GM18858 (cell line): ENCODE results near the gene SENP6.
"Not testable (repeated sequence)": the region's sequence is repeated elsewhere in the genome, so short reads cannot be mapped to it uniquely, and the experiment has no call there.

ENCODE experiments used
- ATAC-seq: cut with Tn5 transposase; IDR thresholded peaks from one replicate; pipeline ENCODE4 v1.9.1; 2021; ENCODE audit not compliant: unreplicated experiment

SENP6 gene, protein sequence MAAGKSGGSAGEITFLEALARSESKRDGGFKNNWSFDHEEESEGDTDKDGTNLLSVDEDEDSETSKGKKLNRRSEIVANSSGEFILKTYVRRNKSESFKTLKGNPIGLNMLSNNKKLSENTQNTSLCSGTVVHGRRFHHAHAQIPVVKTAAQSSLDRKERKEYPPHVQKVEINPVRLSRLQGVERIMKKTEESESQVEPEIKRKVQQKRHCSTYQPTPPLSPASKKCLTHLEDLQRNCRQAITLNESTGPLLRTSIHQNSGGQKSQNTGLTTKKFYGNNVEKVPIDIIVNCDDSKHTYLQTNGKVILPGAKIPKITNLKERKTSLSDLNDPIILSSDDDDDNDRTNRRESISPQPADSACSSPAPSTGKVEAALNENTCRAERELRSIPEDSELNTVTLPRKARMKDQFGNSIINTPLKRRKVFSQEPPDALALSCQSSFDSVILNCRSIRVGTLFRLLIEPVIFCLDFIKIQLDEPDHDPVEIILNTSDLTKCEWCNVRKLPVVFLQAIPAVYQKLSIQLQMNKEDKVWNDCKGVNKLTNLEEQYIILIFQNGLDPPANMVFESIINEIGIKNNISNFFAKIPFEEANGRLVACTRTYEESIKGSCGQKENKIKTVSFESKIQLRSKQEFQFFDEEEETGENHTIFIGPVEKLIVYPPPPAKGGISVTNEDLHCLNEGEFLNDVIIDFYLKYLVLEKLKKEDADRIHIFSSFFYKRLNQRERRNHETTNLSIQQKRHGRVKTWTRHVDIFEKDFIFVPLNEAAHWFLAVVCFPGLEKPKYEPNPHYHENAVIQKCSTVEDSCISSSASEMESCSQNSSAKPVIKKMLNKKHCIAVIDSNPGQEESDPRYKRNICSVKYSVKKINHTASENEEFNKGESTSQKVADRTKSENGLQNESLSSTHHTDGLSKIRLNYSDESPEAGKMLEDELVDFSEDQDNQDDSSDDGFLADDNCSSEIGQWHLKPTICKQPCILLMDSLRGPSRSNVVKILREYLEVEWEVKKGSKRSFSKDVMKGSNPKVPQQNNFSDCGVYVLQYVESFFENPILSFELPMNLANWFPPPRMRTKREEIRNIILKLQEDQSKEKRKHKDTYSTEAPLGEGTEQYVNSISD

GRCh38 chr6:75601304-75602245 is at the start of gene SENP6:
Gene SENP6, plus strand, starts transcription at chr6:75601880. Its CDS starts 645 bp downstream, at chr6:75602525.
- ATAC-seq, result peak; percentile 64

- ATAC-seq, result no peak
Measured at GRCh38 chr6:75556240-75556639, 45.4 kb upstream of the SENP6 start.

DNA sequence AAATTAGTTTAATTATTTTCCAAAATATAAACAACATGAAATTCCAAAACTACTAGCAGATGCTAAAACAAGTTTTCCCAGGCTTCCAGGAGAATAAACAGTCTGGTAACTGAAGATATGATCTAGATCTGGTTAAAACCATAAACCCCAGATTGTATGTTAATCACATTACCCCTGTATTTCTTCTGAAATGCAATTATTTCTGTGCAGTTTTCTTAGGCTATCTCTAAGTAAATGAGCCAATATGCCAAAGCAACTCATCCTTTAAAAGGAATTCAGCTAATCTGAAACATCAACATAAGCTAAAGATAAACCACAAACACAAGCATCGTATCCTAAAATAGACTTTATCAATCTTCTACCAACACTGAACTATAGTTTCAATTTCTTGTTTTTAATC is 44.6 kb upstream of the SENP6 start:
- ATAC-seq, result no peak

- ATAC-seq, result peak; percentile 95
Measured at GRCh38 chr6:75563032-75563431, 38.6 kb upstream of the SENP6 start.

DNA sequence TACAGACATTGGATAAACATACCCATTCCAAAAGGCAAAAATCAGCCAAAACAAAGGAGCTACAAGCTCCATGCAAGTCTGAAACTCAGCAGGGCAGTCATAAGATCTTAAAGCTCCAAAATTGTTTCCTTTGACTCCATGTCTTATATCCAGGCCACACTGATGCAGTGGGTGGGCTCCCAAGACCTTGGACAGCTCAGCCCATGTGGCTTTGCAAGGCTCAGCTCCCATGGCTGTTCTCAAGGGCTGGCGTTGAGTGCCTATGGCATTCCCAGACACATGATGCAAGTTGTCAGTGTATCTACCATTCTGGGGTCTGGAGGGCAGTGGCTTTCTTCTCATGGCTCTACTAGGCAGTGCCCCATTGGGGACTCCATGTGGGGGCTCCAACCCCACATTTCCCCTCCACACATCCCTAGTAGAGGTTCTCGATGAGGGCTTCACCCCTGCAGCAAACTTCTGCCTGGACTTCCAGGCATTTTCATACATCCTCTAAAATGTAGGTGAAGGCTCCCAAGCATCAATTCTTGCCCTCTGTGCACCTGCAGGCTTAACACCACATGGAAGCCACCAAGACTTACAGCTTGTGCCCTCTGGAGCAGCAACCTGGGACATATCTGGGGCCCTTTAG is 35.4 kb upstream of the SENP6 start:
- no peak for ATAC-seq

DNA sequence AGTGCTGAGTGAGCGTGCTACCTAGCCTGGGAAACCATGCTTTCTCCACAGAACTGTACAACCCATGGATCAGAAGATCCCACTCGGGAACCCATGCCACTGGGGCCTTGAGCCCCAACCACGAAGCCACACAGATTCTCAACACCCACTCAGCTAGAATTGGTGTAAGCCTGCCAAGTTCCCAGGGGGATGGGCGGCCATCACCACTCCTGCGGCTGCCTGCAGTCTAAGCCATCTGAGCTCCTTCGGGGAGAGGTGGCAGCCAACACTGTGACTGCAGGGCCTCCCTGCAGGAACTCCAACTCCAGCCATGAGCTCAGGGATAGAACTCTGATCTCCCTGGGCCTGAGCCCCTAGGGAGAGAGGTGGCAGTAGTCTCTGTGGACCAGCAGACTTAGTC is 33.6 kb upstream of the SENP6 start:
- no peak for ATAC-seq

- ATAC-seq, result no peak
Measured at GRCh38 chr6:75568965-75569364, 32.7 kb upstream of the SENP6 start.

DNA sequence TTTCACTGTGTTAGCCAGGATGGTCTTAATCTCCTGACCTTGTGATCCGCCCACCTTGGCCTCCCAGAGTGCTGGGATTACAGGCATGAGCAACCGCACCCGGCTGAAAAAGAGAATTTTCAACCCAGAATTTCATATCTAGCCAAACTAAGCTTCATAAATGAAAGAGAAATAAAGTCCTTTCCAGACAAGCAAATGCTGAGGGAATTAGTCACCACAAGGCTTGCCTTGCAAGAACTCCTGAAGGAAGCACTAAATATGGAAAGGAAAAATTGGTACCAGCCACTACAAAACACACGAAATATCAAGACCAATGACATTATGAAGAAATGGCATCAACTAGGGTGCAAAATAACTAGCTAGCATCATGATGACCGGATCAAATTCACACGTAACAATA is 31.0 kb upstream of the SENP6 start:
- not testable (repeated sequence) for ATAC-seq

DNA sequence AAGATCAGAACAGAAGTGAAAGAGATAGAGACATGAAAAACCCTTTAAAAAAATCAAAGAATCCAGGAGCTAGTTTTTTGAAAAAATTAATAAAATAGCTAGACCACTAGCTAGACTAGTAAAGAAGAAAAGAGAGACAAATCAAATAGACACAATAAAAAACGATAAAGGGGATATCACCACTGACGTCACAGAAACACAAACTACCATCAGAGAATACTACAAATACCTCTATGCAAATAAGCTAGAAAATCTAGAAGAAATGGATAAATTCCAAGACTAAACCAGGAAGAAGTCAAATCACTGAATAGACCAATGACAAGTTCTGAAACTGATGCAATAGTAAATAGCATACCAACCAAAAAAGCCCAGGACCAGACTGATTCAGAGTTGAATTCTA is 29.6 kb upstream of the SENP6 start:
- no peak for ATAC-seq

- peak; percentile 95 for ATAC-seq
Measured at GRCh38 chr6:75579951-75580350, 21.7 kb upstream of the SENP6 start.

GRCh38 chr6:75581231-75581630 is 20.4 kb upstream of the SENP6 start:
- no peak for ATAC-seq

GRCh38 chr6:75584552-75584951 is 17.1 kb upstream of the SENP6 start:
- ATAC-seq, result not testable (repeated sequence)

DNA sequence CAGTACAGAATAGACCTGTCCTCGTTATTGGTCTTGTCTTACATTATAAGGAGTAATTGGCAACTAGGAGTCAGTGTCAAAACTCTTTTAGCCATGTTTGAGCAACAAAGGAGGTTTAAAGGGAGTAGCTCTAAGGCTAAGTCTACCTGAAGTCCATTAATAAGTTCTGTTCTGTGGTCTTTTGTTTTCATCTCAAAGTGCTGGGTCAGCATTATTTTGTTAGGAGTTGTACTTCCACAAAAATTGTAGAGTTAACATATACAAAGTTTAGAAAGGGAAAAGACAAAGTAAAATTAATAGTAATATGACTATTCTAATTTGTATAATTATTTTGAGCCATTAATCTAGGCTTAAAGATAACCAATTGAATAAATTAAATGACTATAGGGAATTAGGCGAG is 12.7 kb upstream of the SENP6 start:
- no peak for ATAC-seq

DNA sequence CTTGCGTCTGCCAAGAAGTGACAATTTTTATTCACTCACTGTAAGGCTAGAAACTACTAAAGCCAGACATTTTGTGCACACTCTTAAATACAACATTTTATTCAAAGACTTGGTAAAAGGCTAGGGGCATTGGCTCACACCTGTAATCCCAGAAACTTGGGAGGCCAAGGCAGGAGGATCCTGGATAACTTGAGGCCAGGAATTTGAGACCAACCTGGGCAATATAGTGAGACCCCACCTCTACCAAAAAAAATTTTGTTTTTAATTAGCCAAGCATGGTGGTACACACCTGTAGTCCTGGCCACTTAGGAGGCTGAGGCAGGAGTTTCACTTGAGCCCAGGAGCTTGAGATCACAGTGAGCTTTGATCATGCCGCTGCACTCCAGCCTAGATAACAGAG is 11.3 kb upstream of the SENP6 start:
- no peak for ATAC-seq

GRCh38 chr6:75596380-75596779 is 5.3 kb upstream of the SENP6 start:
- ATAC-seq, result not testable (repeated sequence)

GRCh38 chr6:75600768-75601167 is 912 bp upstream of the SENP6 start:
- no peak for ATAC-seq

DNA sequence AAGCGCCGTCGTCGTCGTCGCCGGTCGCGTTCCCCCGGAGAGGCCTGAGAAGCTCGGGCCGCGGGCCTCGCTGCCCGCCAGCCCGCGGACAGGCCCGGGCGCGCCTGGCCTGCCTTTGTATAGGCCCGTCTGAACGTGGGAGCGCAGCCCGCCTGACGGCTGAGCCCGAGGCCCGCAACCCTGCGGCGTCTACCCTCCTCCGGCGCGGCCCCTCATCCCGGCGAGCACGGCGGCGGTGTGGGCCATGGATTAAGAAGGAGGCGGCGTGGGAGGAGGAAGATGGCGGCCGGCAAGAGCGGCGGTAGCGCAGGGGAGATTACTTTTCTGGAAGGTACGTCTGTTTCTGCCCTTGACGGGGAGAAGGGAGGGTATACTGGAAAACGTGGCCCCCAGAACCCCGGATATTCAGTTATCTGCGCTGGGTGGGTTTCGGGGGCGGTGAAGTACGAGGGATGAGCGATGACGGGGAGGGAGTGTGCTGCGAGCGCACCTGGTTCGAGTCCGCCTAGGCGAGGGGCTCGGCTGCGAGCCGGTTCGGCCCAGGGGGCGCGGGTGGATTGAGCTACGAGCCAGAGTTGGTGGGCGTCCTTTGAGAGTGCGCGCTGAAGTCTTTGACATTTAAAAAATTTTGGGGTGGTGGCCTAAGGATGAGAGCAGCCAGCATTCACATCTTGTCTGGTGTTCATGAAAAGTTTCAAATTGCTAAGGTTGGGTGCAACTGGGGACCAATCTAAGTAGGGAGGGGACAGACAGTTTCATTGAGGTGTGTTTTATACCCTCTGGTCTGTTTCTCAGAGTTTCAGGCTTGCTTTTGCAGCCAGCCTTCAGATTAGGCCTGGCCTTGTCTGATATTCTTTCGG is 796 bp downstream of the SENP6 start:
- peak; percentile 21 for ATAC-seq

GRCh38 chr6:75603106-75603420 is 1.4 kb downstream of the SENP6 start:
- ATAC-seq, result no peak

GRCh38 chr6:75604294-75604693 is 2.6 kb downstream of the SENP6 start:
- no peak for ATAC-seq
